SU-DHL-6 (cell line): ENCODE results near the gene SLC47A1.

Experiments
- H2AFZ ChIP-seq: fragments of 200-600 bp; sonication (generic); 2 replicates; pipeline ENCODE4 v1.6.1; 2014; ENCODE audit warnings: low read depth, mild to moderate bottlenecking, moderate library complexity, mixed read lengths, antibody characterized with exemption, low read length; ENCODE audit not compliant: severe bottlenecking
- H3F3A ChIP-seq: fragments of 200-600 bp; shearing (Covaris generic); 2 replicates; pipeline ENCODE4 v1.6.0; 2016; ENCODE audit warnings: antibody characterized with exemption, mild to moderate bottlenecking; ENCODE audit not compliant: insufficient read depth
- H3K27ac ChIP-seq: fragments of 200-600 bp; sonication (generic); 2 replicates; pipeline ENCODE4 v1.5.1; 2016; ENCODE audit warnings: low read depth, mild to moderate bottlenecking, low read length, moderate library complexity, mixed read lengths
- H3K27me3 ChIP-seq: fragments of 200-600 bp; sonication (generic), shearing (Covaris generic); 2 replicates; pipeline ENCODE4 v1.6.0; 2014; ENCODE audit warnings: mild to moderate bottlenecking, low read length
- H3K36me3 ChIP-seq: fragments of 200-600 bp; sonication (generic); 2 replicates; pipeline ENCODE4 v1.6.1; 2014; ENCODE audit warnings: mild to moderate bottlenecking, low read length, mixed read lengths
- H3K4me2 ChIP-seq: fragments of 300-600, 200-600 bp; shearing (Covaris generic), sonication (generic); 2 replicates; pipeline ENCODE4 v1.6.0; 2014; ENCODE audit warnings: low read length, low read depth, mild to moderate bottlenecking; ENCODE audit not compliant: poor library complexity, severe bottlenecking
- H3K4me3 ChIP-seq: fragments of 200-600 bp; sonication (generic); 2 replicates; pipeline ENCODE4 v1.5.1; 2014; ENCODE audit warnings: antibody characterized with exemption, low read length, mild to moderate bottlenecking, mixed read lengths; ENCODE audit not compliant: insufficient read depth, poor library complexity, severe bottlenecking
- H3K79me2 ChIP-seq: fragments of 200-600 bp; sonication (generic); 2 replicates; pipeline ENCODE4 v1.6.1; 2014; ENCODE audit warnings: mild to moderate bottlenecking, low read length, moderate library complexity; ENCODE audit not compliant: insufficient read depth
- H3K9ac ChIP-seq: fragments of 200-600 bp; sonication (generic); 2 replicates; pipeline ENCODE4 v1.7.0; 2014; ENCODE audit warnings: mild to moderate bottlenecking, low read length
- H3K9me2 ChIP-seq: fragments of 200-600 bp; sonication (generic); replicated peaks from 2 replicates; pipeline ENCODE4 v1.6.1; 2014; ENCODE audit warnings: low read length; ENCODE audit not compliant: insufficient read depth
- H3K9me3 ChIP-seq: fragments of 200-600 bp; sonication (generic); 2 replicates; pipeline ENCODE4 v1.6.1; 2014; ENCODE audit warnings: low read length, mixed read lengths; ENCODE audit not compliant: insufficient read depth
- H4K20me1 ChIP-seq: fragments of 200-600 bp; sonication (generic); 2 replicates; pipeline ENCODE4 v1.6.1; 2014; ENCODE audit warnings: low read depth, mild to moderate bottlenecking, antibody characterized with exemption, low read length, moderate library complexity, mixed read lengths
- CTCF ChIP-seq: fragments of 200-600 bp; sonication (generic); IDR thresholded peaks from one replicate; pipeline ENCODE4 v1.5.1; 2017; ENCODE audit warnings: antibody characterized with exemption, mild to moderate bottlenecking, low read length, moderate library complexity; ENCODE audit not compliant: insufficient read depth, poor library complexity, severe bottlenecking
- EZH2phosphoT487 ChIP-seq: fragments of 200-600 bp; sonication (generic), shearing (Covaris generic); conservative IDR thresholded peaks from 2 replicates; pipeline ENCODE4 v1.6.1; 2018; ENCODE audit warnings: mild to moderate bottlenecking, antibody characterized with exemption, low read length, moderate library complexity, mixed read lengths

SLC47A1 gene

GRCh38 chr17:19551591-19552148 lies 18.0 kb downstream of the SLC47A1 start:
- H3F3A ChIP-seq, result no peaks in the 10 kb centered on the region
- TF ChIP-seq CTCF (no peak), EZH2phosphoT487 (no peak)
- no peaks in the 10 kb centered on the region for H3K27me3 ChIP-seq
- H3K27ac ChIP-seq, result no peak overlapping the region
- H3K36me3 ChIP-seq, result no peaks in the 10 kb centered on the region
- H3K4me2 ChIP-seq, result no peak overlapping the region
- H3K9me2 ChIP-seq, result no peaks in the 10 kb centered on the region
- no peak overlapping the region for H3K4me3 ChIP-seq
- H3K79me2 ChIP-seq, result no peaks in the 10 kb centered on the region
- no peak overlapping the region for H3K9ac ChIP-seq
- no peaks in the 10 kb centered on the region for H3K9me3 ChIP-seq
- H4K20me1 ChIP-seq, result no peaks in the 10 kb centered on the region
- no peak overlapping the region for H2AFZ ChIP-seq

GRCh38 chr17:19553036-19553435 lies 19.4 kb downstream of the SLC47A1 start:
- no peaks in the 10 kb centered on the region for H3K9me2 ChIP-seq
- H3K27me3 ChIP-seq, result no peaks in the 10 kb centered on the region
- H3K9ac ChIP-seq, result no peak overlapping the region
- H4K20me1 ChIP-seq, result no peaks in the 10 kb centered on the region
- TF ChIP-seq EZH2phosphoT487, result no peak
- TF ChIP-seq CTCF, result no peak
- H3F3A ChIP-seq, result no peaks in the 10 kb centered on the region
- H3K79me2 ChIP-seq, result no peaks in the 10 kb centered on the region
- no peak overlapping the region for H3K27ac ChIP-seq
- H2AFZ ChIP-seq, result no peak overlapping the region
- H3K4me2 ChIP-seq, result no peak overlapping the region
- H3K9me3 ChIP-seq, result no peaks in the 10 kb centered on the region
- H3K36me3 ChIP-seq, result no peaks in the 10 kb centered on the region
- H3K4me3 ChIP-seq, result no peak overlapping the region

- no peaks in the 10 kb centered on the region for H4K20me1 ChIP-seq
- no peaks in the 10 kb centered on the region for H3F3A ChIP-seq
- H3K4me2 ChIP-seq, result no peak overlapping the region
- no peak for TF ChIP-seq EZH2phosphoT487
- TF ChIP-seq CTCF, result no peak
- no peak overlapping the region for H3K27ac ChIP-seq
- H2AFZ ChIP-seq, result no peak overlapping the region
- no peaks in the 10 kb centered on the region for H3K36me3 ChIP-seq
- no peak overlapping the region for H3K4me3 ChIP-seq
- no peaks in the 10 kb centered on the region for H3K9me3 ChIP-seq
- no peaks in the 10 kb centered on the region for H3K9me2 ChIP-seq
- no peaks in the 10 kb centered on the region for H3K79me2 ChIP-seq
- H3K9ac ChIP-seq, result no peak overlapping the region
- no peaks in the 10 kb centered on the region for H3K27me3 ChIP-seq
These were observed 20.7 kb downstream of the SLC47A1 start for GRCh38 chr17:19554393-19554792.
